ENCODE measurements around the gene RBM33. TPM values are rescaled to one million over a fixed set of nuclear protein-coding genes. Genes with fewer than 3 reads are reported as not detected.

RBM33 gene
- total RNA-seq, 1 donor from 2014 or later: 79.4 TPM

GRCh38 chr7:155728116-155728515 is 83.7 kb downstream of the RBM33 start:
- DNase-seq (ENCODE audit: low spot score, unreplicated experiment): no peak
- Mint-ChIP-seq H3K36me3 (ENCODE audit: insufficient read depth) (peaks cover 7% of the 10 kb centered on the region), H3K4me3 (ENCODE audit: low read depth) (no peak overlapping the region), H3K27me3 (no peaks in the 10 kb centered on the region), H3K4me1 (ENCODE audit: low read depth) (peaks cover 12% of the 10 kb centered on the region), H3K27ac (peak overlapping the region; percentile 49), H3K9me3 (ENCODE audit: low read depth) (no peaks in the 10 kb centered on the region)
- TF ChIP-seq, protein P1, sequence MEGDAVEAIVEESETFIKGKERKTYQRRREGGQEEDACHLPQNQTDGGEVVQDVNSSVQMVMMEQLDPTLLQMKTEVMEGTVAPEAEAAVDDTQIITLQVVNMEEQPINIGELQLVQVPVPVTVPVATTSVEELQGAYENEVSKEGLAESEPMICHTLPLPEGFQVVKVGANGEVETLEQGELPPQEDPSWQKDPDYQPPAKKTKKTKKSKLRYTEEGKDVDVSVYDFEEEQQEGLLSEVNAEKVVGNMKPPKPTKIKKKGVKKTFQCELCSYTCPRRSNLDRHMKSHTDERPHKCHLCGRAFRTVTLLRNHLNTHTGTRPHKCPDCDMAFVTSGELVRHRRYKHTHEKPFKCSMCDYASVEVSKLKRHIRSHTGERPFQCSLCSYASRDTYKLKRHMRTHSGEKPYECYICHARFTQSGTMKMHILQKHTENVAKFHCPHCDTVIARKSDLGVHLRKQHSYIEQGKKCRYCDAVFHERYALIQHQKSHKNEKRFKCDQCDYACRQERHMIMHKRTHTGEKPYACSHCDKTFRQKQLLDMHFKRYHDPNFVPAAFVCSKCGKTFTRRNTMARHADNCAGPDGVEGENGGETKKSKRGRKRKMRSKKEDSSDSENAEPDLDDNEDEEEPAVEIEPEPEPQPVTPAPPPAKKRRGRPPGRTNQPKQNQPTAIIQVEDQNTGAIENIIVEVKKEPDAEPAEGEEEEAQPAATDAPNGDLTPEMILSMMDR (IDR thresholded peaks at IDR 0.05; ENCODE audit: unreplicated experiment): no peak

GRCh38 chr7:155729847-155730246 is 85.4 kb downstream of the RBM33 start:
- Mint-ChIP-seq H3K4me1 (ENCODE audit: low read depth) (peaks cover 12% of the 10 kb centered on the region), H3K27ac (no peak overlapping the region)

DNA sequence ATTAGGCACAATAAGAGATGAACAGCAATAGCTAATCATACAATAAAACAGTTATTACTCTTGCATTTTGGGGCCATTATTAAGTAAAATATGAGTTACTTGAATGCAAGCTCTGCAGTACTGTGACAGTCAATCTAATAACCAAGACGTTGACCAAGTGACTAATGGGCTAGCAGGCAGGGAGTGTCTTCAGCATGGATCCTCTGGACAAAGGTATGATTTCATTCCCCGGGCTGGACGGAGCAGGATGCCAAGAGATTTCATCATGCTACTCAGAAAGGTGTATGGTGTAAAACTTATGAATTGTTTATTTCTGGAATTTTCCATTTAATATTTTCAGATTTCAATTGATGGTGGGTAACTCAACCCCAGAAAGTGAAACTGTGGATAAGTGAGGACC is 86.9 kb downstream of the RBM33 start:
- H3K27ac Mint-ChIP-seq: no peak overlapping the region
- H3K4me3 Mint-ChIP-seq (ENCODE audit: low read depth): no peak overlapping the region
- H3K4me1 Mint-ChIP-seq (ENCODE audit: low read depth): peaks cover 12% of the 10 kb centered on the region
- TF ChIP-seq, protein P1 (IDR thresholded peaks at IDR 0.05; ENCODE audit: unreplicated experiment): no peak
- no peaks in the 10 kb centered on the region for H3K9me3 Mint-ChIP-seq (ENCODE audit: low read depth)
- no peak for DNase-seq (ENCODE audit: low spot score, unreplicated experiment)
- H3K36me3 Mint-ChIP-seq (ENCODE audit: insufficient read depth): peaks cover 6% of the 10 kb centered on the region
- no peaks in the 10 kb centered on the region for H3K27me3 Mint-ChIP-seq

More at GRCh38 chr7:155729847-155730246, 85.4 kb downstream of the RBM33 start:
- no peak for DNase-seq (ENCODE audit: low spot score, unreplicated experiment)
- H3K4me3 Mint-ChIP-seq (ENCODE audit: low read depth): no peak overlapping the region
- TF ChIP-seq, protein P1 (IDR thresholded peaks at IDR 0.05; ENCODE audit: unreplicated experiment): no peak
- H3K36me3 Mint-ChIP-seq (ENCODE audit: insufficient read depth): peaks cover 4% of the 10 kb centered on the region
- no peaks in the 10 kb centered on the region for H3K27me3 Mint-ChIP-seq
- H3K9me3 Mint-ChIP-seq (ENCODE audit: low read depth): no peaks in the 10 kb centered on the region

DNA sequence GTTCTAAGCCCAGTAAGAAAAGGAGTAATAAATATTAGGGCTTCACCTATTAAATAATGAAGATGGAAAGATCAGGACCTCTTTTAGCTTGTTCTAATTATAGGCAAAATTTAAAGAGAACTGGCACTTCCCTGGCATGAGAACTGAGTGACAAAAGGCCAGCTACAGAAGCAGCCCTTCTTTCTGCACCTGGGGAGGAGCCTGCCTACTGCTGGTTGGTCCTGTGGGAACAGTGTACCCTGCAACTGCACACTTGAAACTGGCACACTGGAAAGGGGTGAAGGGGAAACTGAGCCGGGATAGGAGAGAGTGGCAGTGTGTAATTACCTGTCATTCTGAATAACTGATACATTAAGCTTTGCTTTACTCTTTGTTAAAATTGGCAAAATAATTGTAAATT is 87.4 kb downstream of the RBM33 start:
- no peak overlapping the region for H3K4me3 Mint-ChIP-seq (ENCODE audit: low read depth)
- no peak overlapping the region for H3K27ac Mint-ChIP-seq
- peaks cover 6% of the 10 kb centered on the region for H3K36me3 Mint-ChIP-seq (ENCODE audit: insufficient read depth)
- TF ChIP-seq, protein P1 (IDR thresholded peaks at IDR 0.05; ENCODE audit: unreplicated experiment): no peak
- H3K9me3 Mint-ChIP-seq (ENCODE audit: low read depth): no peaks in the 10 kb centered on the region
- DNase-seq (ENCODE audit: low spot score, unreplicated experiment): no peak
- H3K27me3 Mint-ChIP-seq: no peaks in the 10 kb centered on the region
- peaks cover 12% of the 10 kb centered on the region for H3K4me1 Mint-ChIP-seq (ENCODE audit: low read depth)

GRCh38 chr7:155732286-155732685 is 87.8 kb downstream of the RBM33 start:
- Mint-ChIP-seq H3K4me1 (ENCODE audit: low read depth) (peaks cover 9% of the 10 kb centered on the region), H3K27me3 (no peaks in the 10 kb centered on the region), H3K9me3 (ENCODE audit: low read depth) (no peaks in the 10 kb centered on the region), H3K4me3 (ENCODE audit: low read depth) (no peak overlapping the region), H3K27ac (no peak overlapping the region), H3K36me3 (ENCODE audit: insufficient read depth) (peaks cover 6% of the 10 kb centered on the region)
- TF ChIP-seq, protein P1 (IDR thresholded peaks at IDR 0.05; ENCODE audit: unreplicated experiment): no peak
- no peak for DNase-seq (ENCODE audit: low spot score, unreplicated experiment)
